Body of pancreas (tissue), 4 donors: ENCODE measurements around the gene SLC51B.

ENCODE experiments used
- POLR2A ChIP-seq, 3 donors: fragments of 450-650 bp; IDR thresholded peaks; one replicate each; pipeline ENCODE4 v1.6.1; 2016; ENCODE audit warnings: antibody characterized with exemption in 3 of 3, mild to moderate bottlenecking in 2 of 3
- TF ChIP-seq, protein P1 (sequence below), 7 experiments: fragments of 450-650 bp in 4 of 7; fragments of 200-600 bp in 3 of 7; sonication (generic) in 3 of 7; IDR thresholded peaks; one replicate each; pipeline ENCODE4 v1.5.1; 2016 to 2019; ENCODE audit warnings: antibody characterized with exemption in 7 of 7

GRCh38 chr15:65076486-65077290 is 31.5 kb downstream of the SLC51B start, which contains the start of gene KBTBD13:
- TF ChIP-seq, protein P1, sequence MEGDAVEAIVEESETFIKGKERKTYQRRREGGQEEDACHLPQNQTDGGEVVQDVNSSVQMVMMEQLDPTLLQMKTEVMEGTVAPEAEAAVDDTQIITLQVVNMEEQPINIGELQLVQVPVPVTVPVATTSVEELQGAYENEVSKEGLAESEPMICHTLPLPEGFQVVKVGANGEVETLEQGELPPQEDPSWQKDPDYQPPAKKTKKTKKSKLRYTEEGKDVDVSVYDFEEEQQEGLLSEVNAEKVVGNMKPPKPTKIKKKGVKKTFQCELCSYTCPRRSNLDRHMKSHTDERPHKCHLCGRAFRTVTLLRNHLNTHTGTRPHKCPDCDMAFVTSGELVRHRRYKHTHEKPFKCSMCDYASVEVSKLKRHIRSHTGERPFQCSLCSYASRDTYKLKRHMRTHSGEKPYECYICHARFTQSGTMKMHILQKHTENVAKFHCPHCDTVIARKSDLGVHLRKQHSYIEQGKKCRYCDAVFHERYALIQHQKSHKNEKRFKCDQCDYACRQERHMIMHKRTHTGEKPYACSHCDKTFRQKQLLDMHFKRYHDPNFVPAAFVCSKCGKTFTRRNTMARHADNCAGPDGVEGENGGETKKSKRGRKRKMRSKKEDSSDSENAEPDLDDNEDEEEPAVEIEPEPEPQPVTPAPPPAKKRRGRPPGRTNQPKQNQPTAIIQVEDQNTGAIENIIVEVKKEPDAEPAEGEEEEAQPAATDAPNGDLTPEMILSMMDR (IDR thresholded peaks at IDR 0.05): no peak
- no peak for TF ChIP-seq POLR2A (IDR thresholded peaks at IDR 0.05)
